ENCODE results near the gene SLC1A5.

DNA sequence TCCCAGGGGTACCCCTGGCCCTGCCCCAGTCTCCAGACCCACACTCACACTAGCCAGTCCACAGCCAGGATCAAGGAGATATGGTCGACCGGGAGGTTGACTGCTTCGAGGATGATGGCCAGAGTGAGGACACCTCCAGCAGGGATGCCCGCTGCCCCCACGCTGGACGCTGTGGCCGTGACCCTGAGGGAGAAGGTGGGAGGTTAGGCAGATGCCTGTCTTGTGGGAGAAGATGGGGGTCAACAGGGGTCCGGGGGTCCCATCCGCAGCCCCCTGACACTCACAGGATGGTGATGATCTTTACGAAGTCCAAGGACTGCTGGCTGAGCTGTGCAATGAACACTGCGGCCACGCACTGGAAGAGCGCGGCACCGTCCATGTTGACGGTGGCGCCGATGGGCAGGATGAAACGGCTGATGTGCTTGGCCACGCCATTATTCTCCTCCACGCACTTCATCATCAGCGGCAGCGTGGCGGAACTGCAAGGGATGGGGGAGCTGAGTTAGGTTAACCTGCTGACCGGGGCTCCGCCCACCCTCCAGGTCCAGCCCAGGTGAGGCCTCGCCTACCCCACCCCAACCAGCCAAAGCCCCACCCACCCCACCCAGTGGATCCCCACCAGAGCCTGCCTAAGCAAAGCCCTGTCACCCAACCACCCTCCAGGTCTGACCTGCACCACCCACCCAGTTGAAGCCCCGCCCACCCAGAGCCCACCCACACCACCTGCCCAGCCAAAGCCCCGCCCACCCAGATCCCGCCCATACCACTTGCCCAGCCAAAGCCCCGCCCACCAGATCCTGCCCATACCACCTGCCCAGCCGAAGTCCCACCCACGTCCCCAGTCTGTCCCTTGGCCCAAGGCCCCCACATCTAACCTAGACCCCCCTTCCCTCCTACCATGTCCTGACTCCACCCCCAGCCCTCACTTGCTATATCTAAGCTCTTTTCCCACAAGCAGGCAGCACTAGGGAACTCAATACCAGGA is 11.2 kb downstream of the SLC1A5 start:
- TF ChIP-seq BHLHE40 (IDR thresholded peaks at IDR 0.05; ENCODE audit: low read depth, low read length) (no peak), MAFK (IDR thresholded peaks at IDR 0.05; ENCODE audit: partially characterized antibody) (no peak), POLR2A (IDR thresholded peaks at IDR 0.05; ENCODE audit: low read length) (no peak), RFX5 (IDR thresholded peaks at IDR 0.05) (no peak), GATA3 (IDR thresholded peaks at IDR 0.05; ENCODE audit: borderline replicate concordance) (no peak), ESRRA (IDR thresholded peaks at IDR 0.05; ENCODE audit: borderline replicate concordance, low read length) (no peak), EP300 (IDR thresholded peaks at IDR 0.05) (no peak)
- TF ChIP-seq, protein P1, sequence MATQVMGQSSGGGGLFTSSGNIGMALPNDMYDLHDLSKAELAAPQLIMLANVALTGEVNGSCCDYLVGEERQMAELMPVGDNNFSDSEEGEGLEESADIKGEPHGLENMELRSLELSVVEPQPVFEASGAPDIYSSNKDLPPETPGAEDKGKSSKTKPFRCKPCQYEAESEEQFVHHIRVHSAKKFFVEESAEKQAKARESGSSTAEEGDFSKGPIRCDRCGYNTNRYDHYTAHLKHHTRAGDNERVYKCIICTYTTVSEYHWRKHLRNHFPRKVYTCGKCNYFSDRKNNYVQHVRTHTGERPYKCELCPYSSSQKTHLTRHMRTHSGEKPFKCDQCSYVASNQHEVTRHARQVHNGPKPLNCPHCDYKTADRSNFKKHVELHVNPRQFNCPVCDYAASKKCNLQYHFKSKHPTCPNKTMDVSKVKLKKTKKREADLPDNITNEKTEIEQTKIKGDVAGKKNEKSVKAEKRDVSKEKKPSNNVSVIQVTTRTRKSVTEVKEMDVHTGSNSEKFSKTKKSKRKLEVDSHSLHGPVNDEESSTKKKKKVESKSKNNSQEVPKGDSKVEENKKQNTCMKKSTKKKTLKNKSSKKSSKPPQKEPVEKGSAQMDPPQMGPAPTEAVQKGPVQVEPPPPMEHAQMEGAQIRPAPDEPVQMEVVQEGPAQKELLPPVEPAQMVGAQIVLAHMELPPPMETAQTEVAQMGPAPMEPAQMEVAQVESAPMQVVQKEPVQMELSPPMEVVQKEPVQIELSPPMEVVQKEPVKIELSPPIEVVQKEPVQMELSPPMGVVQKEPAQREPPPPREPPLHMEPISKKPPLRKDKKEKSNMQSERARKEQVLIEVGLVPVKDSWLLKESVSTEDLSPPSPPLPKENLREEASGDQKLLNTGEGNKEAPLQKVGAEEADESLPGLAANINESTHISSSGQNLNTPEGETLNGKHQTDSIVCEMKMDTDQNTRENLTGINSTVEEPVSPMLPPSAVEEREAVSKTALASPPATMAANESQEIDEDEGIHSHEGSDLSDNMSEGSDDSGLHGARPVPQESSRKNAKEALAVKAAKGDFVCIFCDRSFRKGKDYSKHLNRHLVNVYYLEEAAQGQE (IDR thresholded peaks at IDR 0.05): no peak
- TF ChIP-seq, protein P2, sequence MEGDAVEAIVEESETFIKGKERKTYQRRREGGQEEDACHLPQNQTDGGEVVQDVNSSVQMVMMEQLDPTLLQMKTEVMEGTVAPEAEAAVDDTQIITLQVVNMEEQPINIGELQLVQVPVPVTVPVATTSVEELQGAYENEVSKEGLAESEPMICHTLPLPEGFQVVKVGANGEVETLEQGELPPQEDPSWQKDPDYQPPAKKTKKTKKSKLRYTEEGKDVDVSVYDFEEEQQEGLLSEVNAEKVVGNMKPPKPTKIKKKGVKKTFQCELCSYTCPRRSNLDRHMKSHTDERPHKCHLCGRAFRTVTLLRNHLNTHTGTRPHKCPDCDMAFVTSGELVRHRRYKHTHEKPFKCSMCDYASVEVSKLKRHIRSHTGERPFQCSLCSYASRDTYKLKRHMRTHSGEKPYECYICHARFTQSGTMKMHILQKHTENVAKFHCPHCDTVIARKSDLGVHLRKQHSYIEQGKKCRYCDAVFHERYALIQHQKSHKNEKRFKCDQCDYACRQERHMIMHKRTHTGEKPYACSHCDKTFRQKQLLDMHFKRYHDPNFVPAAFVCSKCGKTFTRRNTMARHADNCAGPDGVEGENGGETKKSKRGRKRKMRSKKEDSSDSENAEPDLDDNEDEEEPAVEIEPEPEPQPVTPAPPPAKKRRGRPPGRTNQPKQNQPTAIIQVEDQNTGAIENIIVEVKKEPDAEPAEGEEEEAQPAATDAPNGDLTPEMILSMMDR (IDR thresholded peaks at IDR 0.05): no peak
- TF ChIP-seq, protein P3, sequence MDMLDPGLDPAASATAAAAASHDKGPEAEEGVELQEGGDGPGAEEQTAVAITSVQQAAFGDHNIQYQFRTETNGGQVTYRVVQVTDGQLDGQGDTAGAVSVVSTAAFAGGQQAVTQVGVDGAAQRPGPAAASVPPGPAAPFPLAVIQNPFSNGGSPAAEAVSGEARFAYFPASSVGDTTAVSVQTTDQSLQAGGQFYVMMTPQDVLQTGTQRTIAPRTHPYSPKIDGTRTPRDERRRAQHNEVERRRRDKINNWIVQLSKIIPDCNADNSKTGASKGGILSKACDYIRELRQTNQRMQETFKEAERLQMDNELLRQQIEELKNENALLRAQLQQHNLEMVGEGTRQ (IDR thresholded peaks at IDR 0.05): no peak

All from A549 (cell line).